Loucy (cell line): ENCODE results near the gene MYH15.

Source experiments
- EZH2phosphoT487 ChIP-seq: fragments of 200-600 bp; IDR thresholded peaks from 2 replicates; pipeline ENCODE4 v1.6.1; 2018; ENCODE audit warnings: antibody characterized with exemption, mild to moderate bottlenecking, moderate library complexity, borderline replicate concordance
- TF ChIP-seq, protein P1 (sequence below): fragments of 200-600 bp; sonication (generic); conservative IDR thresholded peaks from 2 replicates; pipeline ENCODE4 v1.5.1; 2014; ENCODE audit warnings: mild to moderate bottlenecking, antibody characterized with exemption, low read length

GRCh38 chr3:108528459-108529252, 18.3 kb upstream of the MYH15 start:
- TF ChIP-seq, protein P1, sequence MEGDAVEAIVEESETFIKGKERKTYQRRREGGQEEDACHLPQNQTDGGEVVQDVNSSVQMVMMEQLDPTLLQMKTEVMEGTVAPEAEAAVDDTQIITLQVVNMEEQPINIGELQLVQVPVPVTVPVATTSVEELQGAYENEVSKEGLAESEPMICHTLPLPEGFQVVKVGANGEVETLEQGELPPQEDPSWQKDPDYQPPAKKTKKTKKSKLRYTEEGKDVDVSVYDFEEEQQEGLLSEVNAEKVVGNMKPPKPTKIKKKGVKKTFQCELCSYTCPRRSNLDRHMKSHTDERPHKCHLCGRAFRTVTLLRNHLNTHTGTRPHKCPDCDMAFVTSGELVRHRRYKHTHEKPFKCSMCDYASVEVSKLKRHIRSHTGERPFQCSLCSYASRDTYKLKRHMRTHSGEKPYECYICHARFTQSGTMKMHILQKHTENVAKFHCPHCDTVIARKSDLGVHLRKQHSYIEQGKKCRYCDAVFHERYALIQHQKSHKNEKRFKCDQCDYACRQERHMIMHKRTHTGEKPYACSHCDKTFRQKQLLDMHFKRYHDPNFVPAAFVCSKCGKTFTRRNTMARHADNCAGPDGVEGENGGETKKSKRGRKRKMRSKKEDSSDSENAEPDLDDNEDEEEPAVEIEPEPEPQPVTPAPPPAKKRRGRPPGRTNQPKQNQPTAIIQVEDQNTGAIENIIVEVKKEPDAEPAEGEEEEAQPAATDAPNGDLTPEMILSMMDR: no peak
- TF ChIP-seq EZH2phosphoT487: no peak
